ENCODE measurements around the gene KLHL17.

DNA sequence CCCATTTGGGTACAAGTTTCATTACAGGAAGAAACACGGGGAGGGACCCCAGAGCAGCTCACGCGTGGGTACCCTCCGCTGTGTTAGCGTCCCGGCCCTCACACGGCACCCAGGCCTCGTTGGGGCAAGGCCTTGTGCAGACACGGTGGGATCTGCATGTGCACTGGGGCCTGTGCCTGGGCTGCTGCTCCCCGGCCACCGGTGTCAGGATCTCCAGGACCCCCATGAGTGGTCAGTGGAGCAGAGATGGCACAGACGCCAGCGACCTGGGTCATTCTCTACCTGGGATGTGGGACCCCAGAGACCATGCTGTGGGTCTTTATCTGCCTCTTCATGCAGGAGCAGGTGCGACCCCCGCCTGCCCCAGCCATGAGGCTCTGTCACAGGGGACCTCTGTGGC is 42.0 kb upstream of the KLHL17 start:
- TF ChIP-seq POLR2A (IDR thresholded peaks at IDR 0.05; ENCODE audit: low read depth): no peak
- TF ChIP-seq CTCF (IDR thresholded peaks at IDR 0.05): no peak
